Vagina (tissue), 2 donors: ENCODE measurements around the gene MFN2.

ENCODE experiments used
- CTCF ChIP-seq, 3 experiments: fragments of 450-650 bp in 2 of 3; fragments of 200-600 bp in 1 of 3; sonication (generic) in 1 of 3; IDR thresholded peaks; one replicate each; pipeline ENCODE4 v1.5.1; 2017 to 2019; ENCODE audit warnings: antibody characterized with exemption in 3 of 3, mild to moderate bottlenecking in 2 of 3, moderate library complexity in 2 of 3
- POLR2A ChIP-seq, 2 donors: fragments of 450-650 bp; IDR thresholded peaks; one replicate each; pipeline ENCODE4 v1.6.1; 2017; ENCODE audit warnings: antibody characterized with exemption in 2 of 2, mild to moderate bottlenecking in 2 of 2, moderate library complexity in 2 of 2

- no peak for TF ChIP-seq CTCF (IDR thresholded peaks at IDR 0.05)
- no peak for TF ChIP-seq POLR2A (IDR thresholded peaks at IDR 0.05)
These were observed 32.5 kb downstream of the MFN2 start for GRCh38 chr1:12012560-12013316.
